HG02852 (cell line): ENCODE results near the gene VEGFA.

ENCODE experiments used
- ATAC-seq: cut with Tn5 transposase; IDR thresholded peaks from one replicate; pipeline ENCODE4 v1.9.1; 2021; ENCODE audit warnings: mild to moderate bottlenecking, moderate library complexity; ENCODE audit not compliant: unreplicated experiment

VEGFA gene

GRCh38 chr6:43819958-43820357 lies 49.9 kb downstream of the VEGFA start:
- no peak for ATAC-seq

GRCh38 chr6:43820486-43820885 lies 50.5 kb downstream of the VEGFA start:
- no peak for ATAC-seq

DNA sequence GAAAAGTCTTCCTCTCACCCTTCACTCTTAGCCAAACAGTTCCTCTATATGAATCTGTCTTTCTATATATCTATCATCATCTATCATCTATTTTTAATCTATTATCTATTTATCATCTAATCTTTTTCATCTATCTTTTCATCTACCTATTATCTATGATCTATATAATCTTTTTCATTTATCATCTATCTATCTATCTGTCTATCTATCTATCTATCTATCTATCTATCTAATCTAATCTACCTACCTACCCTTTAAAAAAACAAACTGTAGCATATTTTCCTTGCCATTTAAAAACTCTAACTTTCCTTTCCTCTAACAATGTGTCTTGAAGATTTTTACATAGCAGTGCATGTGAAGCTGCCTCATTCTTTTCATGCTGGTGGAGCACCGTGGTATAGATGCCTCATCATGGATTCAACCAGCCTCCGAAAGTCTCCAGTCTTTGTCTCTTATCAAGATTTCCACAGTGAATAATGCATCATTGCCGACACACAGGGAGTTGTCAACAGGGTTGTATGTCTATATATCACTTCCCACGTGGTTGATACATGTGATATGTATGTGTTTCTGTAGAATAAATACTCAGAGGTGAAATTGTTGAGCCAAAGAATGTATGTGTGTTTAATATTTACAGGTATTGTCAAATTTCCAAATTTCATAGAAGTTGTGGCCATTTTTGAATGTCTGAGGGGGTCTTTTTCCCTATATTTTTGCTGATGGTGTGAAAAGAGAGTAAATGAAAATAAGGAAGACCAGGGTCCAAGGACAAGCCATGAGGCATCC lies 51.3 kb downstream of the VEGFA start:
- ATAC-seq: no peak

DNA sequence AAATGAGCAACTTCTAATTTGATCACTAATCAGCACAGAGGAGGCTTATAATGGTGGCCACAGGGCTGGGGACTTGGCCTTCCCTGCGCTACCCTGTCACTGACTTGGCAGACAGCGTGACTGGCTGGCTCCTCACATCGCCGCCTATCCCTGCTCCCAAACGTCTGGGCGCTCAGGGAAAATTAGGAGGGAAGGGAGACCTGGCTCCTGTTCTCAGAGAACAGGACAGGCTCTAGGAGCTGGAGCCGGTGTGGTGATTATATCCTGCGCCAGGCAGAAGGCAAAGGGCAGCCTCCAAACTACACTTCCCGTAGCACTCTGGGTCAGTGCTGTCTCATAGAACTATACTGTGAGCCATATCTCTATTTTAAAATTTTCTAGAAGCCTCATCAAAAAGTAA lies 53.4 kb downstream of the VEGFA start:
- no peak for ATAC-seq

GRCh38 chr6:43823879-43824702 lies 54.1 kb downstream of the VEGFA start:
- no peak for ATAC-seq

- ATAC-seq: no peak
Measured at GRCh38 chr6:43824703-43825064, 54.7 kb downstream of the VEGFA start.

- ATAC-seq: no peak
Measured at GRCh38 chr6:43825187-43826115, 55.4 kb downstream of the VEGFA start.

DNA sequence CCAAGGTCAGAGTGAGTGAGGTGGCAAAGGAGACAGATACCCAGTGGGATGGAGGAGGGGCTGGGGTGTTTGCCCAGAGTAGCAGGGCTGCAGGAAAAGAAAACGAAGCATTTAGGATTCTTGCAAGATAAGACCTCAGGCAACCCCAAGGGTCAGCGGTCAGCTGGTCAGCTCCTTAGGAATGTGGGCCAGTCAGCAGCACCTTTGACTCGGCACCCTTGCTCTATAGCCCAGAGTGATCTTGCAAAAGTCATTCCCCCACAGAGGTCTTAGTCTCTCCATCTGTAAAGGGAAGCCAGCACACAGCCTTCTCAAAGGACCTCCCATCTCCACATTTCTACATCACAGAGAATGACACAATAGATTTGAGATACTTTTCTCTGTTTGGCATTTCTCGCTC lies 56.7 kb downstream of the VEGFA start:
- no peak for ATAC-seq

DNA sequence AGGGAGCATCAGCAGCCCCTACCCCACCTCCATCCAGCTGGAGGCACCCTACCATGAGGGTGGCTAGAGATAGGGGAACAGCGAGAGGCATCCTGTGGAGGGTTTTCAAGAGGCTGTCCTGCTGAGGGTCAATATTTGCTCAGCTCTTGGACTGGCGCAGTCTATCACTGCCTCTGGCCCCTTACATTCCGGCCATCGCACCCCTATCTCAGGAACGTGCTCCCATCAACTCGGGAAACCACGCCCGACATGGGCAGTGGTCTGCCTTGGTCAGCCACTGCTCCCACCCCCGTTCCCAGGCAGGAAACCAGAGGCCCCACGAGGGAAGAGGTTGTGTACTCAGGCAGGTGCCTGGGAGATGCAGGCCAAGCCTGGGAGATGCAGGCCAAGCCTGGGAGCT lies 57.9 kb downstream of the VEGFA start:
- no peak for ATAC-seq

GRCh38 chr6:43828711-43829110 lies 58.7 kb downstream of the VEGFA start:
- no peak for ATAC-seq

- ATAC-seq: no peak
Measured at GRCh38 chr6:43829470-43829869, 59.5 kb downstream of the VEGFA start.

GRCh38 chr6:43830775-43831174 lies 60.8 kb downstream of the VEGFA start:
- ATAC-seq: no peak

- ATAC-seq: no peak
Measured at GRCh38 chr6:43831191-43831590, 61.2 kb downstream of the VEGFA start.

DNA sequence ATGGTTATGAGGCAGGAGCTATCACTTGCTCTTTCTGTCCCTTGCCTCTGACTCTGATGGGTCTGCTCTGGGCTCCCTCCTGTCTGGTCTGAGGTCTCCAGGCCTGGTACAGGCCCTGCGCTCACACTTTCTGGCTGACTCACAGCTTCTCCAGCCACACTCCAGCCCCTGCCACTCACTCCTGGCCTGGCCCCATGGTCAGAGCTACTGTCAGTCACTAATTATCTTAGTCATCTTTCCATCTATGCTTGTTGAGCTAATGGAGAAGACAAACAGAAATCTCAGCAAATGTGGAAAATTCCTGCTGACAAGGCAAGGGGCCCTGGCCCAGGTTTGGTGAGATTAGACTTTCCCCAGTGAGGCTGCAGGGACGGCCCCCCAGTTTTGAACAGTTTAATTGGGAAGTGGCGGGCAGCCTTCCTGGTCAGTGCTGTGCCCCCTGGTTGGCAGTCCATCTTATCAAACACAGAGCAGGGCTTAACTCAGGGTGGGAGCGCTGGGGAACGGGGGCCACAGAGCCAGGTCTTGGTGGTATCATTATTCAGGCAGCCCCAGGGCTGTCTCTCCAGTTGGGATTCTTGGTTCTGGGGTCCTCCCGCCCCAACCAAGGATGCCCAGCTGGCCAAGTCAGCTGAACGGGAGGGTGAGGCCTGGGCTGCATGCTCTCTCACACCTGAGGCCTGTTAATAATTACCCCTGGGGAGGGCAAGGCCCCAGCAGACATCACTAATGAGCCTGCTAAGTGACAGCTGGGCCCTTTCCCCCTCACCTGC lies 63.4 kb downstream of the VEGFA start:
- ATAC-seq: no peak

DNA sequence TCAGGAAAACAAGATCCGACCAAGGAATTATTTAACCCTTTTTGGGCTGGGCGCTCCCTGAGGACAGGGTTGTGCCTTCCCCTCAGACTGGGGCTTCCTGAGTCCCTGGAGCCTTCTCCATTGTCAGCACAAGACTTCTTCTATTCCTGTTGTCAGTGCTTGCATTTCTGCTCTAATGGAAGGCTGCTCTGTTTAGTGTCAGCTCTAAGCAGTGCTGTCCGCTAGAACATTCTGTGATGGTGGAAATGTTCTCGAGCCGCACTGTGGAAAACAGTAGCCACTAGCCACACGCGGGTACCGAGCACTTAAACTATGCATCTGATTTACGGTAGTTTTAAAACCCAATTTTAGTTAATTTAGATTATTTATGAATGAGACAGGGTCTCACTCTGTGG lies 64.0 kb downstream of the VEGFA start:
- no peak for ATAC-seq

- ATAC-seq: no peak
Measured at GRCh38 chr6:43834528-43835155, 64.6 kb downstream of the VEGFA start.

GRCh38 chr6:43835872-43836419 lies 65.9 kb downstream of the VEGFA start:
- no peak for ATAC-seq
